NCI-H460 (cell line): ENCODE results near the gene PCNX1. TPM values are rescaled to one million over a fixed set of nuclear protein-coding genes. Genes with fewer than 3 reads are reported as not detected.
"Not testable (repeated sequence)": the region's sequence is repeated elsewhere in the genome, so short reads cannot be mapped to it uniquely, and the experiment has no call there.

Experiments used
- DNase-seq: peaks from one replicate; pipeline ENCODE4 v3.0.0-alpha.2; 2016; ENCODE audit warnings: low read depth; ENCODE audit errors: extremely low read depth
- total RNA-seq: library from RNA; depleted of rRNA; stranded (reverse); fragments of >200 nt; shearing (Covaris generic); gene quantifications from 2 replicates; pipeline ENCODE4 v1.2.3, GENCODE V29; 2014

Gene PCNX1
- total RNA-seq, 1 experiment from 2014 or later = 32.6 TPM

GRCh38 chr14:70909733-70910614 lies 2.7 kb downstream of the PCNX1 start:
- no peak for DNase-seq

- DNase-seq = no peak
Measured at GRCh38 chr14:70915415-70915814, 8.2 kb downstream of the PCNX1 start.

GRCh38 chr14:70916300-70916699 lies 9.0 kb downstream of the PCNX1 start:
- DNase-seq = no peak

DNA sequence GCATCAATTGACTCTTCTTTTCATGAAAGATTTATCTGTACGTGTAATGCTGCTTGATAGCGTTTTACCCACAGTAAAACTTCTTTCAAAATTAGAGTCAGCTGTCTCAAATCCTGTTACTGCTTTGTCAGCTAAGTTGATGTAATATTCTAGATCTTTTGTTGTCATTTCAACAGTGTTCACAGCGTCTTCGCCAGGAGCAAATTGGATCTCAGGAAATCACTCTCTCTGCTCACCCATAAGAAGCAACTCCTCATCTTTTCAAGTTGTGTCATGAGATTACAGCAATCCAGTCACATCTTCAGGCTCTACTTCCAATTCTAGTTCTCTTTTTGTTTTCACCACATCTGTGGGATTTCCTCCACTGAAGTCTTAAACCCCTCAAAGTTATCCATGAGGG lies 9.5 kb downstream of the PCNX1 start:
- no peak for DNase-seq

GRCh38 chr14:70917633-70918032 lies 10.4 kb downstream of the PCNX1 start:
- no peak for DNase-seq

GRCh38 chr14:70919774-70920173 lies 12.5 kb downstream of the PCNX1 start:
- DNase-seq = no peak

DNA sequence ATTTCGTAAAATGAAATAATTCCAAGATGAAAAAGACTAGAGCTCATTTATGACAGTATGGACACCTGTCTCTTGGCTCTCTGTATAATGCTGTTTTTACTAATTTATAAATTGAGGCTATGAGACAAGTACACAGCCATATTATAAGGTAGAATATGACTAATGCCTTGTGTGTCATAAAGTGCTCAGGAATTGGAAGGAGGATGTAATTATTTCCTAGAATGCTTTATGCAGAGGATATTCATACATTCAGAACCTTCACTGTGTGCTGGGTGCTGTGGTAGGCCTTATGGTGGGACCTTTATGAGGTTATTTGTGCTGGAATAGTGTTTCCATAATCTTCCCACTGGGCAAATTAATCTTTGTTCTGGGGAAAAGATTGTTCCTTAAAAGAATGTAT lies 13.3 kb downstream of the PCNX1 start:
- no peak for DNase-seq

GRCh38 chr14:70921669-70922068 lies 14.4 kb downstream of the PCNX1 start:
- DNase-seq = peak; percentile 34

GRCh38 chr14:70924521-70924920 lies 17.3 kb downstream of the PCNX1 start:
- no peak for DNase-seq

- no peak for DNase-seq
Measured at GRCh38 chr14:70926235-70926830, 19.1 kb downstream of the PCNX1 start.

DNA sequence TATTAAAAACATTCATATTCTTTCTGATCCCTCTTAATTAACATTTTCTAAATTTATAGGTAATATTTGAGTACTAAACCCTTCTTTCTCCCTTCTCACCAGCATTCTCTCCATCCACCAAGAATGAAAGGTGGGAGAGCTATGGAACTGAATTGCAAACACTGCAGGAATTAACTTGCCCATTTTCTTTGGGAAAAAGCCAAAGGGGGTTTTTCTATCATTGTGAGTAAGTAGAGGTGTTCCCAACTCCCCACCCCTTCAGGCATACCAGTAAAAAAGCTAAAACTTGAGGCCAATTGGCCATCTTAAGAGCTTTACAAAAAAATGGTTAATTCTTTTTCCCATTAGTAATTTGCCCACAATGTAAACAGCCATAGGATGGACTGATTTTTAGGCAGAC lies 23.7 kb downstream of the PCNX1 start:
- no peak for DNase-seq

DNA sequence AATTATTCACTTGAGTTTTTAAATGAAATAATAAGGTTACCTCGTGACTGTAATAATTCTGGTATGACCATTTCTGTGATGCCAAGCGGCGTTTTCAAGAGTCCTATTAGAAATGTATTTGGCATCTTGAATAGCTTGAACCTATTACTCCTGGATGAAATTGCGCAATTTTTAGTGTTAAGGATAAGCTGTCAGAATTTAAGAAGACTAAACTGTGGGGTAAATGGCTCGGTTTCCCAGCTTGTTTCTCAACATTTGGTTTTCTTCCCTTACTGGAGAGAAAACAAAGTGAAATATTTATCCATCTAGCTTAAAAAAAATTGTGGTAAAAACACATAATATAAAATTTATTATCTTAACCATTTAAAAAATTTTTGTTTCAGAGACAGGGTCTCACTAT lies 26.8 kb downstream of the PCNX1 start:
- DNase-seq = no peak

DNA sequence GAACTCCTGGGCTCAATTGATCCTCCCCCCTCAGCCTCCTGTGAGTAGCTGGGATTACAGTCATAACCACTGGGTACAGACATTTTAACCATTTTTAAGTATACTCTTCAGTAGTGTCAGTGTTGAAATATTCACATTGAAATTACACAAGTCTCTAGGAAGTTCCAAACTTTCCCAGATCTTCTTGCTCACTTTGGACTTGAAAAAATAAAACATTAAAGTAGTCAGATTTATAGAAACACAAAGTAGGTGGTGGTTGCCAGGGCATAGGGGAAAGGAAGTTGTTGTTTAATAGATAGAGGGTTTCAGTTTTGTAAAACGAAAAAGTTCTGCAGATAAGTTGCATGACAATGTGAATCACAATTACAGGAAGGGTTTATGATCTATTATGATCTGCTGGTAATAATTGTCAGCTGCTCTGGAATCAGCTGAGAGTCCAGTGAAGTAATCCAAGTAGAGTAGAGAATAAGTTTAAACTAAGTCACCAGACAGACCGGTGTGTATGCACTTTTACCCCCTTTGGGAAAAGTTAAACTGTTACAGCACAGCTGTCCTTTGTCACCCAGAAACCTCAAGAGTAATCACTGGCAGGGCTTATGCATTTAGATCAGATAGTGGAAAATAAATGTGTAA lies 27.4 kb downstream of the PCNX1 start:
- DNase-seq = no peak

GRCh38 chr14:70935135-70935534 lies 27.9 kb downstream of the PCNX1 start:
- no peak for DNase-seq

- DNase-seq = not testable (repeated sequence)
Measured at GRCh38 chr14:70939693-70940092, 32.4 kb downstream of the PCNX1 start.

DNA sequence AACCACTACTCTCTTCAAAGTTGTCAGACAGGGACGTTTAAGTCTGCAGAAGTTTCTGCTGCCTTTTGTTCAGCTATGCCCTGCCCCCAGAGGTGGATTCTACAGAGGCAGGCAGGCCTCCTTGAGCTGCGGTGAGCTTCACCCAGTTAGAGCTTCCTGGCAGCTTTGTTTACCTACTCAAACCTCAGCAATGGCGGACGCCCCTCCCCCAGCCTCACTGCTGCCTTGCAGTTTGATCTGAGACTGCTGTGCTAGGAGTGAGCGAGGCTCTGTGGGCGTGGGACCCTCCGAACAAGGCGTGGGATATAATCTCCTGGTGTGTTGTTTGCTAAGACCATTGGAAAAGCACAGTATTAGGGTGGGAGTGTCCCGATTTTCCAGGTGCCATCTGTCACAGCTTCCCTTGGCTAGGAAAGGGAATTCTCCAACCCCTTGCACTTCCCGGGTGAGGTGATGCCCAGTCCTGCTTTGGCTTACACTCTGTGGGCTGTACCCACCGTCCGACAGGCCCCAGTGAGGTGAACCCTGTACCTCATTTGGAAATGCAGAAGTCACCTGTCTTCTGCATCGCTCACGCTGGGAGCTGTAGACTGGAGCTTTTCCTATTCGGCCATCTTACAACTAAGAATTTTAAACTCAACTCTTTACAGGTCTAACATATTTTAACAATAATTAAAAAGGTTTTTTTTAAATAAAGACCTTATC lies 34.5 kb downstream of the PCNX1 start:
- not testable (repeated sequence) for DNase-seq

GRCh38 chr14:70942342-70942706 lies 35.1 kb downstream of the PCNX1 start:
- no peak for DNase-seq

DNA sequence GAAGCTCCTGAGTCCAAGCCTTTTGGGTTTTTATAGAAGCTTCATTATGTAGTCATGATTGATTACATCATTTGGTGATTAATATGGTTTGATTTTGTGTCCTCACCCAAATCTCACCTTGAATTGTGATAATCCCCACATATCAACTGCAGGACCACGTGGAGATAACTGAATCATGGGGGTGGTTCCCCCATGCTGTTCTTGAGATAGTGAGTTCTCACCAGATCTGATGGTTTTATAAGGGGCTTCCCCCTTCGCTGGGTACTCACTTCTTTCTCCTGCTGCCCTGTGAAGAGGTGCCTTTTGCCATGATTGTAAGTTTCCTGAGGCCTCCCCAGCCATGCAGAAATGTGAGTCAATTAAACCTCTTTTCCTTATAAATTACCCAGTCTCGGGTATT lies 35.5 kb downstream of the PCNX1 start:
- DNase-seq = not testable (repeated sequence)

DNA sequence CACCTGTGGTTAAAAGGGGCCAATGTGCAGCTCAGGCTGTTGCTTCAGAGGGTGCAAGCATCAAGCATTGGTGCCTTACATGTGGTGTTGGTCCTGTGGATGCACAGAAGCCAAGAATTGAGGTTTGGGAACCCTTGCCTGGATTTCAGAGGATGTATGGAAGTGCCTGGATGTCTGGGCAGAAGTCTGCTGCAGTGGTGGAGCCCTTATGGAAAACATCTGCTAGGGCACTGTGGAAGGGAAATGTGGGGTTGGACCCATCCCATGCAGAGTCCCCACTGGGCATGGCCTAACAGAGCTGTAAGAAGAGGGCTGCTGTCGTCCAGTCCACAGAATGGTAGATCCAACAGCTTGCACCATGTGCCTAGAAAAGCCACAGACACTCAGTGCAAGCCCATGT lies 36.6 kb downstream of the PCNX1 start:
- no peak for DNase-seq

GRCh38 chr14:70947739-70948138 lies 40.5 kb downstream of the PCNX1 start:
- no peak for DNase-seq

GRCh38 chr14:70952485-70952884 lies 45.2 kb downstream of the PCNX1 start:
- DNase-seq = no peak
